GM23248 (cell line): ENCODE measurements around the gene APCDD1. TPM values are rescaled to one million over a fixed set of nuclear protein-coding genes. Genes with fewer than 3 reads are reported as not detected.
A peak's percentile ranks its signal among the peaks of the same experiment; 100 is the strongest.

Source experiments
- DNase-seq: peaks from one replicate; pipeline ENCODE4 v3.0.0-alpha.2; 2015
- H2AFZ ChIP-seq: fragments of 200-600 bp; sonication (generic); 2 replicates; pipeline ENCODE4 v1.6.1; 2016; ENCODE audit warnings: antibody characterized with exemption
- H3F3A ChIP-seq: fragments of 200-600 bp; sonication (generic); 2 replicates; pipeline ENCODE4 v1.6.1; 2016; ENCODE audit warnings: mild to moderate bottlenecking, antibody characterized with exemption, mixed run types; ENCODE audit not compliant: insufficient read depth
- H3K27ac ChIP-seq: fragments of 200-600 bp; sonication (generic); 2 replicates; pipeline ENCODE4 v1.5.1; 2016; ENCODE audit warnings: mild to moderate bottlenecking
- H3K27me3 ChIP-seq: fragments of 200-600 bp; sonication (generic); replicated peaks from 2 replicates; pipeline ENCODE4 v1.6.1; 2016; ENCODE audit warnings: mild to moderate bottlenecking; ENCODE audit not compliant: insufficient read depth
- H3K36me3 ChIP-seq: fragments of 200-600 bp; sonication (generic); 2 replicates; pipeline ENCODE4 v1.6.1; 2016; ENCODE audit warnings: low read depth, mild to moderate bottlenecking
- H3K4me1 ChIP-seq: fragments of 200-600 bp; sonication (generic); 2 replicates; pipeline ENCODE4 v1.6.1; 2016; ENCODE audit warnings: mild to moderate bottlenecking; ENCODE audit not compliant: insufficient read depth
- H3K4me2 ChIP-seq: fragments of 200-600 bp; sonication (generic); one replicate; pipeline ENCODE4 v1.6.1; 2016; ENCODE audit warnings: mild to moderate bottlenecking; ENCODE audit not compliant: unreplicated experiment
- H3K4me3 ChIP-seq: fragments of 200-600 bp; sonication (generic); 2 replicates; pipeline ENCODE4 v1.5.1; 2016; ENCODE audit warnings: mild to moderate bottlenecking
- H3K79me2 ChIP-seq: fragments of 200-600 bp; sonication (generic); 2 replicates; pipeline ENCODE4 v1.6.1; 2016; ENCODE audit warnings: mild to moderate bottlenecking; ENCODE audit not compliant: insufficient read depth
- H3K9ac ChIP-seq: fragments of 200-600 bp; sonication (generic); 2 replicates; pipeline ENCODE4 v1.6.1; 2016; ENCODE audit warnings: mild to moderate bottlenecking
- H3K9me2 ChIP-seq: fragments of 200-600 bp; sonication (generic); 2 replicates; pipeline ENCODE4 v1.6.1; 2016; ENCODE audit warnings: mixed run types, mild to moderate bottlenecking, moderate library complexity; ENCODE audit not compliant: insufficient read depth
- H3K9me3 ChIP-seq: fragments of 200-600 bp; sonication (generic); one replicate; pipeline ENCODE4 v1.6.1; 2017; ENCODE audit warnings: low read depth
- H4K20me1 ChIP-seq: fragments of 200-600 bp; sonication (generic); 2 replicates; pipeline ENCODE4 v1.6.0; 2016; ENCODE audit not compliant: insufficient read depth
- EZH2 ChIP-seq: fragments of 200-600 bp; sonication (generic); IDR thresholded peaks from 2 replicates; pipeline ENCODE4 v1.6.1; 2018; ENCODE audit warnings: antibody characterized with exemption, mild to moderate bottlenecking; ENCODE audit not compliant: insufficient read depth, poor library complexity, severe bottlenecking
- EZH2phosphoT487 ChIP-seq: fragments of 200-600 bp; sonication (generic); IDR thresholded peaks from 2 replicates; pipeline ENCODE4 v1.6.1; 2018; ENCODE audit warnings: antibody characterized with exemption, moderate library complexity, mild to moderate bottlenecking, low read depth; ENCODE audit not compliant: insufficient read depth
- WGBS, 2 experiments: methylation state at CpG; one replicate each; pipeline ENCODE4 v1.1.6; 2015 to 2017; ENCODE audit warnings: low lambda C conversion rate in 2 of 2, low coverage in 1 of 2; ENCODE audit errors: missing lambda C conversion rate in 2 of 2; 5-methylcytosine and 5-hydroxymethylcytosine counted together
- in situ Hi-C: fragments of 300-500 bp; cut with MboI; formaldehyde crosslinking; loops from 2 replicates; pipeline ENCODE4 v1.15.0; 2020
- polyA plus RNA-seq: library from polyadenylated mRNA; unstranded; fragments of >200 nt; fragmentation: Nextera tagmentation; extraction: Ambion mirVana; gene quantifications from 2 replicates; pipeline ENCODE4 v1.2.1, GENCODE V29; 2016
- total RNA-seq: library from RNA; depleted of rRNA; stranded (reverse); fragments of >200 nt; shearing (Covaris generic); gene quantifications from 2 replicates; pipeline ENCODE4 v1.2.3, GENCODE V29; 2014

Gene APCDD1
- total and polyA plus RNA-seq, 2 experiments from 2014 or later = 0.30 TPM; not detected in 1

DNA sequence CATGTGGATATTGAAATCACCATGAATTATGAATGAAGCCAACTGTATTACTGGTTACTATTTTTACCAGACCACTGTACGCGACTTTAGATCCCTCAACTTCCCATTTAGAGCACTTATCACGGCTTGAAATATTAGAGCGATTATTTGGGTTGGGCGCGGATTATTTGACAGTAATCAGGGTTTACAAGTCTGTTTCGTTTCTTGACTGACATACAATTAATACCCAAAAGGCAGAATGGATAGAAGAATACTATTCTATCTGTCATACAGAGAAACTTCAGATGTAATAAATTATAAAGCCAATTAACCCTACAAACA lies 70.9 kb downstream of the APCDD1 start:
- Histone ChIP-seq H3K9me3 (no peaks in the 10 kb centered on the region), H3K36me3 (no peaks in the 10 kb centered on the region), H3K9me2 (no peaks in the 10 kb centered on the region), H3K9ac (peak overlapping the region; percentile 90), H4K20me1 (peaks cover 8% of the 10 kb centered on the region; the same call in 1 of the 2 replicates), H3K4me1 (peaks cover 21% of the 10 kb centered on the region), H3F3A (peaks cover 14% of the 10 kb centered on the region), H3K79me2 (peaks cover 42% of the 10 kb centered on the region), H3K27ac (peak overlapping the region; percentile 76), H3K4me3 (peak overlapping the region; percentile 87), H2AFZ (peak overlapping the region; percentile 84), H3K27me3 (no peaks in the 10 kb centered on the region), H3K4me2 (peak overlapping the region; percentile 91)
- DNase-seq = no peak
- TF ChIP-seq EZH2 = no peak
- TF ChIP-seq EZH2phosphoT487 = no peak
- 47 to 49% methylated on average over 7 of the region's 7 CpGs for WGBS, 2 experiments
- in situ Hi-C loops = no loop called here

DNA sequence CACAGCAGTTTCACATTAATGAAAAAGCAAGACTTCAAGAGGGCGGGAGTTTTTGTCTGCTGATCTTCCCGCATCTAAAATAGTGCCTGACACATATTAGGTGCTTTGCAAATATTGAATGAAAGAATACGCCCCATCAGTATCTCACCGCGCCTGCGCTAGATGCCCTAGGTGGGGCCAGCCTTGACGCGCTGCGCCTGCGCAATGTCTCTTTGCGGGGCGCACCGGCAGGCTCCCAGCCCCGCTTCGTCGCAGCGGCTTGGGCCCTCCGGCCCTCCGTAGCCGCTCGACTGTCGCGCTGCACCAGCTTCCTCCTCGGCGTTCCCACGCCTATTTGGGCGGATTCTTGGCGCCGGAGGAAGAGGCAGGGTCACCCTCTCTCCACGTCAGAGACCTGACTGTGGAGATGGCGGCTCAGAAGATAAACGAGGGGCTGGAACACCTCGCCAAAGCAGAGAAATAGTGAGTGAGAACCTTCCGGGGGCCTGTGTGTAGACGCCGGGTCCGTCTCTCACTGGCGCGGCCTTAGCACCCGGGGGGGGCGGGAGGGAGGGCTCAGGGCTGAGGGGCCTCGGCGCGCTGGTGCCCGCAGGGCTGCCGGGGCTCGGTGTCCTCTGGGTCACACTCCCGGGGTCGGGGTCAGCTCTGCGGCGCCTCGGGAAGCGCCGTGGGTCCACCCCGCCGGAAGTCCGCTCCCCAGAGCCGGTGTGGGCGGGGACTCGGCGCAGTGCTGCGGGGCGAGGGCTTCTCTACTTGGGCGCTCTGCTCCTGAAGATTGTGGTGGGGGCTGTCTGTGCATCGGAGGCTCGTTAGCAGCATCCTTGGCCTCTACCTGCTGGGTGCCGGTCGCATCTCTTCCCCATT lies 71.5 kb downstream of the APCDD1 start, which contains the start of gene NAPG:
Gene NAPG (plus strand): TSS at position 331 of the 864 bp plus-strand sequence. CDS start 76 bp downstream, at position 407.
- Histone ChIP-seq H3K4me2 (peak within 1 kb of the TSS; percentile 91), H3K9ac (peak within 1 kb of the TSS; percentile 90), H3K36me3 (no peaks in the 10 kb centered on the region), H2AFZ (peak within 1 kb of the TSS; percentile 84), H3K9me2 (no peaks in the 10 kb centered on the region), H3K79me2 (peaks cover 48% of the 10 kb centered on the region), H3K27me3 (no peaks in the 10 kb centered on the region), H3K27ac (peak within 1 kb of the TSS; percentile 76), H3K4me1 (peaks cover 24% of the 10 kb centered on the region), H3F3A (peaks cover 14% of the 10 kb centered on the region), H3K4me3 (peak within 1 kb of the TSS; percentile 87), H3K9me3 (no peaks in the 10 kb centered on the region), H4K20me1 (peaks cover 11% of the 10 kb centered on the region; the same call in 1 of the 2 replicates)
- WGBS, 2 experiments = 1% methylated on average over 46 to 52 of the region's 68 CpGs
- peak; percentile 96 for DNase-seq
- in situ Hi-C loops = no loop called here
- TF ChIP-seq EZH2 (no peak), EZH2phosphoT487 (no peak)

GRCh38 chr18:10526561-10526949 lies 72.1 kb downstream of the APCDD1 start:
- in situ Hi-C loops = no loop called here
- no peaks in the 10 kb centered on the region for H3K36me3 ChIP-seq
- peaks cover 14% of the 10 kb centered on the region for H3F3A ChIP-seq

GRCh38 chr18:10528439-10528838 lies 74.0 kb downstream of the APCDD1 start:
- in situ Hi-C loops = no loop called here
- no peak overlapping the region for H3K4me2 ChIP-seq
- H3K27me3 ChIP-seq = no peaks in the 10 kb centered on the region
- peaks cover 13% of the 10 kb centered on the region; the same call in 1 of the 2 replicates for H3K36me3 ChIP-seq
- DNase-seq = no peak
- H3K4me3 ChIP-seq = no peak overlapping the region
- TF ChIP-seq EZH2 (no peak), EZH2phosphoT487 (no peak)
- WGBS, 2 experiments = 79 to 81% methylated on average over 3 of the region's 3 CpGs
- no peaks in the 10 kb centered on the region for H3K9me3 ChIP-seq
- no peak overlapping the region for H2AFZ ChIP-seq
- no peak overlapping the region for H3K9ac ChIP-seq
- no peak overlapping the region for H3K27ac ChIP-seq
- peaks cover 11% of the 10 kb centered on the region; the same call in 1 of the 2 replicates for H4K20me1 ChIP-seq
- peaks cover 73% of the 10 kb centered on the region for H3K79me2 ChIP-seq
- peaks cover 24% of the 10 kb centered on the region for H3K4me1 ChIP-seq
- H3K9me2 ChIP-seq = no peaks in the 10 kb centered on the region
- peaks cover 14% of the 10 kb centered on the region for H3F3A ChIP-seq

More at GRCh38 chr18:10526561-10526949, 72.1 kb downstream of the APCDD1 start:
- DNase-seq = peak; percentile 45
- Histone ChIP-seq H2AFZ (peak overlapping the region; percentile 84), H3K4me3 (peak overlapping the region; percentile 87), H3K9me3 (no peaks in the 10 kb centered on the region), H4K20me1 (peaks cover 11% of the 10 kb centered on the region; the same call in 1 of the 2 replicates), H3K4me1 (peaks cover 24% of the 10 kb centered on the region), H3K4me2 (peak overlapping the region; percentile 81), H3K27me3 (no peaks in the 10 kb centered on the region), H3K9ac (peak overlapping the region; percentile 90), H3K9me2 (no peaks in the 10 kb centered on the region), H3K79me2 (peaks cover 54% of the 10 kb centered on the region), H3K27ac (peak overlapping the region; percentile 76)
- WGBS, 2 experiments = 2 to 5% methylated on average over 11 of the region's 11 CpGs
- no peak for TF ChIP-seq EZH2
- TF ChIP-seq EZH2phosphoT487 = no peak
